HG02970 (cell line): Measurements from ENCODE around the gene RBM39.
"Not testable (repeated sequence)": the region's sequence is repeated elsewhere in the genome, so short reads cannot be mapped to it uniquely, and the experiment has no call there.

Source experiments
- ATAC-seq: cut with Tn5 transposase; IDR thresholded peaks from one replicate; pipeline ENCODE4 v1.9.1; 2021; ENCODE audit warnings: mild to moderate bottlenecking, moderate library complexity, moderate number of reproducible peaks; ENCODE audit not compliant: unreplicated experiment, low FRiP score

Gene RBM39

DNA sequence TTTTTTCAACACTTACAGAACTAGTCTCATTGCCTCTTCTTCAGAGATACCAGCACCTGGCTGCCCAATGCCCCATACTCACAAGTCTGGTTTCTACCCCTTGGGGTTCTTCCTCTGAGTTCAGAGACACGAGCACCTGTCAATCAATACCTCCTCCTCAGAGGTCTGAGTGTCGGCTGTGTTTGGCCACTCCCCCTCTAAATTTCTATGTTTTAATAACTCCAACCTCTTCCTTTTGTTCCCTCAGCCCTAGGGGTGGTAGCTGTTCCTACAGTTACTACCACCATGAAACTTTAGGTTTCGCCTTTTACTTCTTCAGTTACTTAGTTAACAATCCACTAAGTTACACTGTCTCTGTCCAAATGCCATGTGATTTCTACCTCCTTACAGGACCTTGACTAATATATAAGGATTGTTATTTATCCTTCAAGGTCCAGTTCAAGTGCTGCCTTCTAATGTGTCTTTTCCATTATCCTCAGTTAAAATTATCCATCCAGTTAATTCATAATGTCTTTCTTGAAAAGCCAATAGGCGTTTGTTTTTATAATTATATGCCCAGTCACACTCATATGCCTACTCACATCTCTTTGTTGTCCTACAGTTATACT, 15.1 kb upstream of the RBM39 start:
- ATAC-seq, result no peak

DNA sequence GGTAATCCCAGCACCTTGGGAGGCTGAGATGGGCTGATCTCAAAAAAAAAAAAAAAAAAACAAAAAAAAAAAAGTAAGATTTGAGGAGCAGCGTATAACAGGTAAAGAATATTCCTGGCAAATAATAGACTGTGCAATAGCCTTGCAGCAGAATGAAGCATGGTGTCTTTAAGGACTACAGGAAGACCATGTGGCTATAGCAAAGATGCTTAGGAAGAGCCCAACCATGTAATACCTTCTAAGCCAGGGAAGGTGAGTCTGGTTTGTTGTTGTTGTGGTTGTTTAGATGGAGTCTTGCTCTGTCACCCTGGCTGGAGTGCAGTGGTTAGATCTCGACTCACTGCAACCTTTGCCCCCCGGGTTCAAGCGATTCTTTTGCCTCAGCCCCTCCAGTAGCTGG, 14.3 kb upstream of the RBM39 start:
- ATAC-seq, result no peak

DNA sequence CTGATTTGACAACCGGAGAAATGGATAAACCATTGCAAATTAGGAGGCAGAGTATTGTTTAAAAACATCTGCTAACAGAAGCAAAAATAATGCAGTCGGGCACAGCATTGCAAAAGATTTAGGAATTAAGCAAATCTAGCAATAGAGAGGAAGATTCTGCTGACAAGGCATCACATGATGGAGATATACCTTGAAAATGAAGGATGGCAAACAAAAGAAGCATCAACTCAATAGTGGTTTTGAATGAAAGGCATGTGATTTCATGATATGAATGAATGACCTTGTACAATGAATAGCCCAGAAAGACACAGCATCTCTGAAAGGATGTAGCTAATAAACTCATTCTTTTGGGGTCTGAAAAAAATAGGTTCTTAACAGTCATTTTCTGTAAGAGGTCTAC, 8.6 kb upstream of the RBM39 start:
- ATAC-seq, result no peak

DNA sequence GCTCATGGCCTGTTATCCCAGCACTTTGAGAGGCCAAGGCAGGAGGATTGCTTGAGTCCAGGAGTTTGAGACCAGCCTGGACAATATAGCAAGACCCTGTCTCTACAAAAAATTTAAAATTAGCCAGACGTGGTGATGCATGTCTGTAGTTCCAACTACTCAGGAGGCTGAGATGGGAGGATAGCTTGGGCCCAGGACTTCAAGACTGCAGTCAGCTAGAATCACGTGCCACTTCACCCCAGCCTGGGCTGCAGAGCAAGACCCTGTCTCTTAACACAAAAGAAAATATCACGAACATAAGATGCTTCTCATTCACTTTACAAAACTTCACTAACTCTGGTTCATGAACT, 2.4 kb upstream of the RBM39 start:
- not testable (repeated sequence) for ATAC-seq

DNA sequence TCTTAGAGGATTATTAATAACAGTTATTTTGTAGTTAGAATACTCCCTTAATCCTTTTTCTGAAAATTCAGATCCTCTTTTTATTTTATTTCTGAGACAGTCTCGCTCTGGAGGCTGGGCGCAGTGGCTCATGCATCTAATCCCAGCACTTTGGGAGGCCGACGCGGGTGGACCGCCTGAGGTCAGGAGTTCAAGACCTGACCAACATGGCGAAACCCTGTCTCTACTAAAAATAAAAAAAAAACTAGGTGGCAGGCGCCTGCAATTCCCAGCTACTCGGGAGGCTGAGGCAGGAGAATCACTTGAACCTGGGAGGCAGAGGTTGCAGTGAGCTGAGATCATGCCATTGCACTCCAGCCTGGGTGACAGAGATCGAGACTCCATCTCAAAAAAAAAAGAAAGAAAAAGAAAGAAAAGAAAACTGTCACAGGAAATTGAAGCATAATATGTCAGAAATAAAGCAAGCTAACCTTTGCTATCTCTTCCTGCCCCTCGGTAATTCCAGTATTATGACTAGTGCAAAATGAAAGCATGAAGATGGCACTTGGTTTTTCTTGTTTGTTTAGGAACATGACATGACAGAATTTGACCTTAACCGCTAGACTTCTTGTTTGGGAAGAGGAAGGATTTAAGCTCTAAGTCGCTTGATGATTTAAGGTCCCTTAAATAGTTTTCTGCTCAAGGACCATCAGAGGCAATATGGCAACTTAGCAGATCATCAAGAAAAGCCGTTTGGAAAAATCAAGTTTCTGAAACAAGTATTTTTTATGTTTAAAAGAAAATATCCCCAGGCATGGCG, 1.8 kb upstream of the RBM39 start:
- no peak for ATAC-seq

DNA sequence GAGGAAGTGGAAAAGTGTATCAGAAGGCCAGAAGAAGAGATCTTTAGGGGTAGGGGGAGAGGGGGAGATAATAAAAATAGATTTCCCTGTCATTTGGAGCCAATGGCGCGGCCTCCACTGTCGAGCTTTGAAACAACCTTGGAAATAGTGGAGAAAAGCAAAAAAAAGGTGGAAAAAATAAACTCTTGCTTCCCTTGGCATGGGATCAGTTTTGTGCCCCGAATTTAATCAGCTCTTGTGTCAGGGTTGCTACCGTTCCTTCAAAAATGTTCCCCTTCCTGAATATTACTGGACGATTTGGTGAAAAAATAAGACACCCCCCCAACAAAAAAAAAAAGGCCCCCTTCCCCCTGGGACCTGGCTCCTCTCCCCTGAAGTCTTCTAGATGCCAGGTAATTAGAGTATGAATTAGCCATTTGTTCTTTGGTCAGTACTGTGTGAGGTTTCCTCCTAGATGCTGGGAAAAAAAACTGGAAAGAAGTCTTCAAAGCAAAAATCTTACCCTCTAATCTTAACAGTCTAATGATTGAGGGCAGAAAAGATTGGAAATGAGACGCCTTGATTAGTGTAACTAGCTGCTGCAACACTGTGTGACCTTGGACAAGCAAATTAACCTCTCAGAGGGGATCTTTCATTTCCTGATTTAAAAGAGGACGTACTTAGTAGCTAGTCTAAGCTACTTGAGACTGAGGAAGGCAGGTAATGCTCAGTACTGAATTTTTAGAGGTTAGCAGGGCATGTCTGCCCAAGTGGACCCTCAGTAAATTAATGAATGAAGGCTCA, 872 bp upstream of the RBM39 start:
- ATAC-seq, result no peak

DNA sequence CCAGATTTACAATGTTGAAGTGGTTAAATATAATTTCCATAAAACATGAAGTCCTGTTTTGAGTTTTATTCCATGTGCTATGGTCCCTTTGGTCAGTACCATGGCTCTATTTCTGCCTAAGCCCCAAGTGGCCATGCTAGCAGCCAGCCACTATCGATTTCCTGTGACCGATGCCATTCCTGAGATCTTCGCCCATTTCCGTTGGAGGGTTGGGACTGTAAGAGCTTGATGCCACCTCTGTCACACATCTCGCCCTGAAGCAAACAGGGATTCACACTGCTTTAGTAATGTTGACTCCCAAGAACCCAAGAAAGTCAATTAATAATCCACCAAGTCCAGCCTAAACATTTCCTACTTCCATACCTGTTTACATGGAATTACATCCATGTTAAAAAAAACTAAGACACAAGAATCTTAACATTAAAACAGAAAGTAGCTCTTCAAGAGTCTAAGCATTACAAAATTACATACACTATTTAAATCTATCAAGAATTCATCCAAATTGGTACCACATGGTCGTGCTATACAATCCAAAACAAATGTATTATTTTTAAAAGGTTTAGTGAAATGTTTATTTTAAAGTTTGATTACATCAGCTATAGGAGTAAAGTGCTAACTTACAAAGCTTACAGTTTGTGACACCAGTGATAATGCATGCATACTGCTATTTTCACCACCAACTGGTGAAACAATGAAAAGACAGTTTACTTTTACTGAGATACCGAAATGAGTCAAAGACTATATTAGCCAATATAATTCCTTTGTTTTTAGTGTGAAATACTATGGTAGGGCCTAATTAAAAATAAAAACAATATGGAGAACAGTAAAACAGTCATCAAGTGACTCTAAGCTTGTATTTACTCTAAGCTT, 2.5 kb downstream of the RBM39 start:
- no peak for ATAC-seq

DNA sequence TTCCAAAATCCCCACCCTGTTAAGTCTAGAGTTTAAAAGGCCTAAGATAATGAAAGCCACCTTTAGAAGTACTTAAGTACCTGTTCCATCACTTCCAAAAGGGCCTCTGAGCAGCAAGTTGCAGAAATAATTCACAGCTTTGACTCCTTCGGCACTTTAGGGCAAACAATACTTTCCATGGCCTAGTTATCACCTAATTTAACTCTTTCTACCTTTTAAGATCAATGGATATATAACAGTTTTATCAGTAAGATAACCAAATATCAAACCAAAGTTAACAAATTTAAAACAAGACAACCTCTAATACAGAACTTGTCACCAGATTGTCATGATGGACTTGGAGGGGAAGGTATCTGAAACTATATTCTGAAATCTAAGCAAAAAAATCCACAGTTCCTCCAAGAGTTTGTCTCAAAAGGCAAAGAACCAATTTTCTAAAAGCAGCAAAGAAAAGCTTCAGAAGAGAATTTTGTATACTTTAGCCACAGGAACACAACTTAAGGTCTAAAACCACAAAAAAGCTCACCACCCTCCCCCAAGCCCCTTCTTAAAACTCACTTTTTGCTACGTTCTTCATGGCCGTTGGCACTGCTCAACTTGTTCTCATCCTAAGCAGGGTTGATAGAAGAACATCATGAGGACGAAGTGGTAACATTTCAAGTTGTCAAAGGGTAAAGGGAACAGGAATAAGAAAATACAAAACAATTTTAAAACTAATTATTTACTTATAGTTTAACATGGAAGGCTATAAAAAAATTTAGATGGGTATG, 3.5 kb downstream of the RBM39 start:
- no peak for ATAC-seq

DNA sequence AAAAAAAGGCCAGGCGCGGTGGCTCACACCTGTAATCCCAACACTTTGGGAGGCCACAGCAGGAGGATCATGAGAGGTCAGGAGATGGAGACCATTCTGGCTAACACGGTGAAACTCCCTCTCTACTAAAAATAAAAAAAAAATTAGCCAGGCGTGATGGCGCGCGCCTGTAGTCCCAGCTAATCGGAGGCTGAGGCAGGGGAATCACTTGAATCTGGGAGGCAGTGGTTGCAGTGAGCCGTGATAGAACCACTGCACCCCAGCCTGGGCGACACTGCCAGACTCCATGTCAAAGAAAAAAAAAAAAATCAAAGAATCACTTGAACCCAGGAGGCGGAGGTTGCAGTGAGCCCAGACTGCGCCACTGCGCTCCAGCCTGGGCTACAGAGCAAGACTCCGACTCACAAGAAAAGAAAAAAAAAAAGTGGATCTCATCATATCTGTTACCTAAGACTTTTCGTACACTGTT, 4.2 kb downstream of the RBM39 start:
- no peak for ATAC-seq

DNA sequence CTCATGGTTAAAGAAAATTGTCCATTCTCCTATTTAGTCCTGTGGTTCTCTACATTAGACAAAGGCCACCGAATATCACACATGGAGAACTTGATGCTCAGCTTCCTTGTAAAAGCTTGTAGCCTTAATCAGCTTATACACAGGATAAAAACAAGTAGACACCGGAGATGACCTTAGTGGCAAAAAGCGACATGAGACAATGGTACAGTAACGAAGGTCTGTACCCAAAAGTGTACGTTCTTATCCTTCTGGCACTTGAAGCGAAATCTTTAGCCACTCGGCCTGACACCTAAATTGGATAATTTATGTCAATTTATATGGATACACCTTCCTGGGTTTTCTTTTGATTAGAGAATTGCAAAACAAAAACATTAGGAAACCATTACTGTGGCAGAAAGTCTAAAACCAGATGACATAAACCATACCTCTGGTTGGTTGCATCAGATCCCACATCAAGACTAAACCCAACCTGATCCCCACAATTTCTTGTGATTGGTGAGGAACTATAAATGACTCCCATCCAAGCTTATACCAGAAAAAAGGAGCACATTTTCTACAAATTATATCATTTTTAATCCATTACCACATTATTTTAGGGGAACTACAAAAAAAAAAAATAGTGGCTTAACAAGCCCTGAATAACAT, 6.1 kb downstream of the RBM39 start:
- no peak for ATAC-seq

DNA sequence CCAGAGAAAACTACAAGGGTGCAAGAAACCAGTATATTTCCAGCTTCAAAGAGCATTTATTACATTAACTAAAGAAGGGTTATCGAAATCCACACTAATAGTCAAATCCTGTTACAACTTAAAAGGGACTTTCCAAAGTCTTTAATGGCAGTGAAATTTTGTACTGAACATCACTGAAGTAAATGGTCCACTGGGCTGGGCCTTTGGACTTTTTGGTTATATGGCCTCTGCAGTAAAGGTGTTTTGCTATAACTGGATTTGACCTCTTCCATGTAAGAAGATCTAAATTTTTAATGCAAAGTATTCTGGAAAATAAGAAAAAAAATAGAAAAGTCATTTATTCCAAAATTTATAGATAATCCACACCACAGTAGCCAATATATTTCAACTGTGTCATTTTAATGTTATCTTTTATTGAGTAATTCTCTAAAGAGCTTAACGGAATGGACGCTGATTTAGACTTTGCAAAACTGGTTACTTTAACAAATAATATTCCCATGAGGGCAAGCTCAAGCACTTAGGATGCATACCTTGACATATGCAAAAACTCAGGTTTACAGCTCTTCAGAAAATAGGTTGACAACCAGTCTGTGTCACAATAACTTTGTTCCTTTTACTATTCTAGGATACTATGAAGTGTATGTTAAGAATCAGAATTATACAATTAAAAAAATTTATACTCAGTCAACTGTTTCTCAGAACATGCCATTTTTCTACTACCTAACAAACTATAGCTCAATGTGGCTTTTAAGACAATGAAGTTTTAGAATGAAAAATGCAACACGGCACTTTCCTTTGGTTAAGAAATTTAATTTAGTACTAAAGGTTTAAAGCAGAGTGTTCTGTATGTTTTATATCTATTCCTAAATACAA, 7.0 kb downstream of the RBM39 start:
- ATAC-seq, result no peak

DNA sequence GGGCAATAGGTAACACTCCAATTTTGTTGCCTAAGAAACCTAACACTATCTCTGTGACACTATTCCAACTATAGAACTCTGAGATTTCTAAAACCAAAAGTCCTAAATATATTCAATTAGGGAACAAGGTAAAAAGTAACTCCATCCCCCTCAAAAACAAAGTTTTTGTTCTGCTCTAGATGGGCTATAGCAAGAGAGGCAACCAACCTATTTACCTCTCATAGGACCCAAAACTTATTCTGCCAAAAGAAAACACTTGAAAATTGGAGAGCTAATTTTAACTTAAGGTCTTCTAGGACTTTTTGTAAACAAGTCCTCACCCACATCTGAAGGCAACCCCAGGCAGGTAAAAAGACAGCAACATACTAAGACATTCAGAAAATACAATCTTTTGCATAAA, 7.7 kb downstream of the RBM39 start:
- no peak for ATAC-seq

DNA sequence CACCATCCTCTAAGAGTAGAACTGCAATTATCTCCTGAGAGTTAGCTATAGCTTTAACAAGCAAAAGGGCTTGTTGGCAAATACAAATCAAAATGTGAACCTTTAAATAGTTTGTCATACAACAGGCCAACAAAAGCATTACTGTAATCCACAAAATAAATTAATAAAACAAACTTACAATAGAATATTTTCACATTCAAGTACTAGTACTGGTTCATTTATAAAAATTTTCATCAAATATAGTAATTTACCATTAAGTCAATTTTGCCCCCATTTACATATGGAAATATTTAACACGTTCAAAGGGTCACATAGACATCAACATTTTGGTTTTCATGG, 9.4 kb downstream of the RBM39 start:
- ATAC-seq, result no peak

DNA sequence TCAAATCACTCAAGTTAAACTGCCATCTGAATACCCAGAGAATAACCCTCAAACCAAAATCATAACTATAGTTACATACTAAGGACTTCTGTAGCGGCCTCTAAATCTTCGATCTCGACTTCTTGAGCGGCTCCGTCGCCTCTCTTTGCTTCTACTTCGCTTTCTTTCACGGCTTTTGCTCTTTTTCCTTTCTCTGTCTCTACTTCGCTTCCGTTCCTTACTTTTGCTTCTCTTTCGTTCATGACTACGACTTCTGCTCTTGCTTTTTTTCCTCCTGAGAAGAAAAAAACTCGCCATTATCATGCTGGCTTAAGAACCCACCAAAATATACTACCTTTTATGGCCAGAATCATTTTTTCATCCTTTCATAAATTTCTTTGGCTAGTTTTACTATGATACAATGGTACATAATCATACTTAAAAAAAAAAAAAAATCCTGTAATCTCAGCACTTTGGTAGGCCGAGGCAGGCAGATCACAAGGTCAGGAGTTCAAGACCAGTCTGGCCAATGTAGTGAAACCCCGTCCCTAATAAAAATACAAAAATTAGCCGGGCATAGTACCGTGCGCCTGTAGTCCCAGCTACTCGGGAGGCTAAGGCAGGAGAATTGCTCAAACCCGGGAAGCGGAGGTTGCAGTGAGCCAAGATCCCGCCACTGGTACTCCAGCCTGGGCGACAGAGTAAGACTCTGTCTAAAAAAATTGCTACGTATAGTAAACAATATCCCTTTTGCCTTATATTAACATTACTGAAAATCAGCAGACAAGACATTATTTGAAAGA, 10.0 kb downstream of the RBM39 start:
- no peak for ATAC-seq

DNA sequence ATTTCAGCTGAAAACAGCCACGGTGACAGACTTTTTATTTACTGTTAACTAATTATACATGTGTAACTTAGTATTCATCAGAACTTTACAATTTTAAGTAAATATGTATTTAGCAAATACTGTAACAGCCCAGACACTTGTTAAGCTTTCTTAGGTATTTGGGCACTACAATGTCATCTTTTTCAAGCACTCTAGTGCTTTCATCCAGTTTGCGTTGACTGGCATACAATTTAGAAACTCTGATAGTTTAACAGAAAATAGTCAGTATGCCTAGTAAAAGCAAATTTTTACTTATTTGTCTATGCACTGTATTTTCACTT, 10.6 kb downstream of the RBM39 start:
- ATAC-seq, result no peak

DNA sequence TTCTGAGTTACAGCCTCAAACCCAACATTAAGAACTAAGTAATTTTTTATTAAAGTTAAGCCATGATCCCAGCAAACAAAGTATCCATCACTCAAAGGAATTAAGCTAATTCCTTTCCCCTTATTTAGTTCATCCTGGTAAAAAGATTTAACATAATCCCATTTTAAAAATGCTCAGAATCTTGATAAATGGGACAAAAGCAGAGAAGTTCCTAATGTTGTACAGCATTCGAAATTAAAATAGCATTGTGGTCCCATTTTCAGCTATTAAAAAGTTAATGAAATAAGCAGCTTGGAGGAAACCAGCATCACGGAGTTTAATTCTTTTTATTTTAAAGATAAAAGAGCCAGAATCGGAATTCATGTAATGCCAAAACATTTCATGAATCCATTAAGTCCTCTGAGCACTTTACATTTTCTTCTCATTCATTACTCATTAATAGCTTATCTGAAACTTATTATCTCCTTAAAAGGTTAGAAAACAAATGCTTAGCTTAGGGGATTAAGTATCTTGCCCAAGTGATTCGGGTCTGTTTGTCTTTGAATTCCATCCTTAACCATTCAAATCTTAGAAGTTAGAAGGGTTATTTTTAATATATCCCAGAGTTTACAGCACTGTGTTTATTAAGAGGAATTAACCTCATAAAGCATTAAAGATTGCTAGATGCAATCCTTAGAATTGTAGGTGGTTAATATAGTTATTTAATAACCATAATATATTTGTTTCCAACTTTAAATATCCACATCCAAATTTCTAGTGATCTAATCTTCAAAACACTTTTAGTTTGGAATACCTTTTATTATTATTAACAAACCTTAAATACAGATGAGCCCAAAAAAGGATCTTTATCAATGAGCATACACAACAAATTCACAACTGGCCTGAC, 11.2 kb downstream of the RBM39 start:
- no peak for ATAC-seq
